Panc1 (cell line): ENCODE measurements around the gene PPP1R14C. TPM values are rescaled to one million over a fixed set of nuclear protein-coding genes. Genes with fewer than 3 reads are reported as not detected.
"Not testable (repeated sequence)": the region's sequence is repeated elsewhere in the genome, so short reads cannot be mapped to it uniquely, and the experiment has no call there.

Experiments
- ATAC-seq: fragments of 200-7000 bp; cut with Tn5 transposase; 2 replicates; pipeline ENCODE4 v1.9.1; 2020; ENCODE audit warnings: mild to moderate bottlenecking, moderate library complexity
- BruUV-seq: library from RNA; stranded (reverse); fragments of 400-500 nt; replicated peaks from 2 replicates; lab custom pipeline; 2021; lab: Mats Ljungman, UMichigan
- CTCF ChIA-PET: fragments of 300-600 bp; sonication (Branson Sonifier 250); formaldehyde crosslinking; loops from one replicate; lab custom pipeline; 2022; ENCODE audit warnings: antibody characterized with exemption; lab: Charles Lee
- POLR2A ChIA-PET: fragments of 300-600 bp; sonication (Branson Sonifier 250); formaldehyde crosslinking; loops from one replicate; lab custom pipeline; 2022; ENCODE audit warnings: antibody characterized with exemption; lab: Charles Lee
- DNase-seq: peaks from one replicate; pipeline ENCODE4 v3.0.0-alpha.2; 2010; ENCODE audit warnings: low read depth, low spot score
- H3K27ac ChIP-seq: 2 replicates; pipeline ENCODE4 v1.5.1; 2011; ENCODE audit warnings: mild to moderate bottlenecking, low read length, inconsistent platforms
- H3K27me3 ChIP-seq: fragments of 200-500 bp; sonication (Bioruptor generic); 2 replicates; pipeline ENCODE4 v1.6.0; 2014; ENCODE audit warnings: low read length, inconsistent platforms; ENCODE audit not compliant: control insufficient read depth, insufficient read depth
- H3K36me3 ChIP-seq: fragments of 200-500 bp; sonication (Bioruptor generic); 2 replicates; pipeline ENCODE4 v1.5.1; 2014; ENCODE audit warnings: inconsistent platforms, mild to moderate bottlenecking, low read length, moderate library complexity; ENCODE audit not compliant: control insufficient read depth, insufficient read depth
- H3K4me1 ChIP-seq: 2 replicates; pipeline ENCODE4 v1.5.1; 2011; ENCODE audit warnings: inconsistent platforms, mild to moderate bottlenecking, low read length, moderate library complexity; ENCODE audit not compliant: control insufficient read depth, insufficient read depth
- H3K4me3 ChIP-seq, 2 experiments: 2 replicates each; pipeline ENCODE4 v1.5.1; 2011 to 2012; ENCODE audit warnings: low read depth in 2 of 2, low read length in 2 of 2, mild to moderate bottlenecking in 2 of 2, inconsistent platforms in 1 of 2, moderate library complexity in 1 of 2
- H3K9me3 ChIP-seq: fragments of 200-500 bp; sonication (Bioruptor generic); 2 replicates; pipeline ENCODE4 v1.5.1; 2014; ENCODE audit warnings: low read depth, mild to moderate bottlenecking, inconsistent platforms, low read length, moderate library complexity; ENCODE audit not compliant: control insufficient read depth, insufficient read depth
- CTCF ChIP-seq: fragments of 450-650 bp; IDR thresholded peaks from 2 replicates; pipeline ENCODE4 v1.5.1; 2017; ENCODE audit warnings: mild to moderate bottlenecking
- POLR2AphosphoS5 ChIP-seq: IDR thresholded peaks from 2 replicates; pipeline ENCODE4 v1.6.1; 2012; ENCODE audit warnings: mild to moderate bottlenecking, low read depth, low read length, moderate library complexity
- REST ChIP-seq, 2 experiments: IDR thresholded peaks; 2 replicates each; pipeline ENCODE4 v1.6.1; 2011 to 2012; ENCODE audit warnings: low read depth in 2 of 2, control low read depth in 1 of 2, low read length in 1 of 2, mild to moderate bottlenecking in 1 of 2, moderate library complexity in 1 of 2; ENCODE audit not compliant: insufficient read depth in 1 of 2
- SIN3A ChIP-seq: IDR thresholded peaks from 2 replicates; pipeline ENCODE4 v1.6.1; 2012; ENCODE audit warnings: low read depth, mild to moderate bottlenecking, low read length, moderate library complexity, borderline replicate concordance; ENCODE audit not compliant: insufficient read depth
- TCF7L2 ChIP-seq: IDR thresholded peaks from 2 replicates; pipeline ENCODE4 v1.6.1; 2011; ENCODE audit warnings: mild to moderate bottlenecking, low read depth, low read length, inconsistent platforms
- in situ Hi-C: cut with HindIII; loops from 2 replicates; pipeline ENCODE4 v1.10.0; 2016; ENCODE audit warnings: low sequenced_read_pairs, low pct_unique_long_range_greater_than_20kb
- intact Hi-C: fragments of 100-400 bp; cut with micrococcal nuclease; formaldehyde crosslinking; loops from one replicate; pipeline ENCODE4 v1.10.0; 2022; ENCODE audit not compliant: unreplicated experiment
- total RNA-seq: library from RNA; stranded (reverse); gene quantifications from one replicate; pipeline ENCODE4 v1.2.1, GENCODE V29; 2021; ENCODE audit not compliant: unreplicated experiment

Gene PPP1R14C
- total RNA-seq, 1 experiment from 2014 or later, result not detected

DNA sequence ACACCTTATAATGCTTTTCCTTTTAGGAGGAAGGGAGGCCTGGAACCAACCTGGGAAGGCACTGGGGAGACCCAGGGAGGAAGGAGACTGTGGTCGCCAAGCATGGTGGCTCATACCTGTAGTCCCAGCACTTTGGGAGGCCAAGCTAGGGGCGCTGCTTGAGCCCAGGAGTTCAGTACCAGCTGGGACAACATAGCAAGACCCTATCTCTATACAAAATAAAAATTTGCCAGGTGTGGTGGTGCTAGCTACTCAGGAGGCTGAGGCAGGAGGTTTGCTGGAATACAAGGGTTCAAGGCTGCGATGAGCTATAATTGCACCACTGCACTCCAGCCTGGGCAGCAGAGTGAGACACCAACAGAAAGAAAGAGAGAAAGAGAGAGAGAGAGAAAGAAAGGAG lies 36.2 kb downstream of the PPP1R14C start:
- Histone ChIP-seq H3K4me1 (no peaks in the 10 kb centered on the region), H3K9me3 (no peaks in the 10 kb centered on the region), H3K4me3 (no peak overlapping the region), H3K36me3 (no peaks in the 10 kb centered on the region), H3K27me3 (peaks cover 3% of the 10 kb centered on the region; the same call in 1 of the 2 replicates), H3K27ac (no peak overlapping the region)
- CTCF ChIA-PET, result no interaction called here
- intact Hi-C loops, result no loop called here
- TF ChIP-seq CTCF, result no peak
- TF ChIP-seq SIN3A, result no peak
- no peak for TF ChIP-seq TCF7L2
- TF ChIP-seq POLR2AphosphoS5, result no peak
- TF ChIP-seq REST (IDR thresholded peaks at IDR 0.05; ENCODE audit: insufficient read depth in 1 of 2, low read depth in 2 of 2, low read length in 1 of 2), result no peak
- ATAC-seq (no peak), DNase-seq (no peak)
- POLR2A ChIA-PET, result no interaction called here
- BruUV-seq, result no TSS peak
- in situ Hi-C loops, result no loop called here

DNA sequence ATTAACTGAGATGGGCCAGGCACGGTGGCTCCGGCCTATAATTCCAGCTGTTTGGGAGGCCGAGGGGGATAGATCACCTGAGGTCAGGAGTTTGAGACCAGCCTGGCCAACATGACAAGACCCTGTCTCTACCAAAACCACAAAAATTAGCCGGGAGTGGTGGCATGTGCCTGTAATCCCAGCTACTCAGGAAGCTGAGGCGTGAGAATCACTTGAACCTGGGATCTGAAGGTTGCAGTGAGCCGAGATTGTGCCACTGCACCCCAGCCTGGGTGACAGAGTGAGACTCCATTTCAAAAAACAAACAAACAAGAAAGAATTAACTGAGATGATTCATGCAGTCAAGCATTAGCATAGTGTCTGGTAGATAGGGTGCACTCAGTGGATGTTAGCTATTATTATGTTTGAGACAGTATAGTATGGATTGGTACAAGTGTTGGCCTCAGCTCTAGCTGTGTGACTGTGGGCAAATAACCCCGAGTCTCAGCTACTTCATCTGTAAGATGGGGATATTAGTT lies 37.1 kb downstream of the PPP1R14C start:
- H3K4me1 ChIP-seq, result not testable (repeated sequence)

DNA sequence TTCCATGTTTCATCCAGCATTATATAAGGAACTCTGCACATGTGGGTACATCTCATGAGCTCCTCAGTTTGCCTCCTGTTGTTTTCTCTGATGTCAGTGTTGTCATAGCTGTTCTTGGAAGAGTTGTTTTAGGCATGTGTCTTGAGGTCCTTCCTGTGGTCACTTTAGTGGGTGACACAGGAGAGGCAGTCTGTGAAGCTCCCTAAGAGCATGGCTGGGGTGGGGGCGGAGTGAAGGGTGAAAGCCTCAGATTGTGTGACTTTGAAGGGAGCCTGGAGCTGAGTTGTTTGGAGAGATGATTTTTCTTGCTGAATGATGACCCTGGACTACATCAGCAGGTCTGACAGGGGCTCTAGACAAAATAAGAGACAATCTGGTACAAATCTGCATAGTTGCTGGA lies 37.7 kb downstream of the PPP1R14C start:
- intact Hi-C loops, result no loop called here

More for the DNA sequence above, 37.1 kb downstream of the PPP1R14C start:
- H3K36me3 ChIP-seq, BruUV-seq, POLR2A ChIA-PET, in situ Hi-C loops, H3K4me3 ChIP-seq, H3K27me3 ChIP-seq, H3K27ac ChIP-seq, DNase-seq, H3K9me3 ChIP-seq, ATAC-seq, intact Hi-C loops: not testable (repeated sequence)
- CTCF ChIA-PET, result interaction anchor here (1.6 kb wide), 1 partner anchor 109 kb away, joined by 8 read pairs; no protein-coding TSS in a partner anchor

More for the DNA sequence above, 37.7 kb downstream of the PPP1R14C start:
- no peak for ATAC-seq
- Histone ChIP-seq H3K4me1 (no peaks in the 10 kb centered on the region), H3K4me3 (no peak overlapping the region), H3K27me3 (peaks cover 3% of the 10 kb centered on the region; the same call in 1 of the 2 replicates), H3K36me3 (no peaks in the 10 kb centered on the region), H3K27ac (no peak overlapping the region), H3K9me3 (no peaks in the 10 kb centered on the region)
- no TSS peak for BruUV-seq
- TF ChIP-seq CTCF, result no peak
- no peak for TF ChIP-seq REST (IDR thresholded peaks at IDR 0.05; ENCODE audit: insufficient read depth in 1 of 2, low read depth in 2 of 2, low read length in 1 of 2)
- TF ChIP-seq TCF7L2, result no peak
- TF ChIP-seq SIN3A, result no peak
- TF ChIP-seq POLR2AphosphoS5, result no peak
- CTCF ChIA-PET, result interaction anchor here (1.6 kb wide), 1 partner anchor 109 kb away, joined by 8 read pairs; no protein-coding TSS in a partner anchor
- in situ Hi-C loops, result no loop called here
- DNase-seq, result no peak
- POLR2A ChIA-PET, result no interaction called here
